ENCODE results near the gene DMD. TPM values are rescaled to one million over a fixed set of nuclear protein-coding genes. Genes with fewer than 3 reads are reported as not detected.

The DMD gene
- total and polyA plus RNA-seq, 2 of the 8 experiments (the other 6 are each of a cell fraction or from before 2014, with no cell fraction given): 4.8 to 7.4 TPM

DNA sequence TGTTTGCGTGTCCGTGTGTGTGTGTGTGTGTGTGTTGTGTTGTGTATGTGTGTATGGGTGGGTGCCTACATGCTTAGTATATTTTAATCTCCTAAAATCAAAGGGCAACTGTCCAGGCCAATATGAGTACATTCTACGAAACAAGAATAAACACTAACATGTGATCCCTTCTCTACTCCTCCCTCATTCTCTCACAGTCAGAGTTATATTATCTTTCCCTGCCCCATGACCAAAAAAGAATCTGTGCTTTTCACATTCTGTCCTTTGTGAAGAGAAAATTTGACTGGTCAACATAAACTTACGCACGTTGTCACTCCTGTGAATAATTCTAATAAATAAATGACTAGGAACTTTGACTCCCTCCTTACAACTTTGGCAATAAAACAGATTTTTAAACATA lies 532.9 kb downstream of the DMD start:
- H2BK20ac ChIP-seq (ENCODE audit: low read length): no peak overlapping the region
- ChIA-PET CTCF (ENCODE audit: partially characterized antibody) (no interaction called here), POLR2A (ENCODE audit: partially characterized antibody) (no interaction called here)
- no peaks in the 10 kb centered on the region for H4K20me1 ChIP-seq (replicated peaks in 1 of 2; ENCODE audit: control insufficient read depth in 1 of 2, insufficient read depth in 2 of 2, low read length in 2 of 2)
- FAIRE-seq (no peak), DNase-seq (ENCODE audit: low read depth in 1 of 2, low spot score in 2 of 2) (no peak)
- H3K36me3 ChIP-seq (ENCODE audit: control insufficient read depth in 2 of 4, insufficient read depth in 4 of 4, low read length in 3 of 4): no peaks in the 10 kb centered on the region
- no peak overlapping the region for H3K4me3 ChIP-seq (ENCODE audit: extremely low read depth in 1 of 4, insufficient read depth in 2 of 4, low read depth in 3 of 4, low read length in 4 of 4)
- no peak overlapping the region for H3K18ac ChIP-seq (ENCODE audit: extremely low read depth, low read length)
- H3K23ac ChIP-seq (ENCODE audit: insufficient read length): no peak overlapping the region
- H3K9me3 ChIP-seq (ENCODE audit: insufficient read depth in 2 of 2, low read depth in 1 of 2, low read length in 1 of 2): no peaks in the 10 kb centered on the region
- no peak overlapping the region for H2AK5ac ChIP-seq (ENCODE audit: low read depth, low read length)
- no peaks in the 10 kb centered on the region for H3K4me1 ChIP-seq (replicated peaks in 1 of 4; ENCODE audit: control insufficient read depth in 3 of 4, insufficient read depth in 4 of 4, low read length in 3 of 4)
- H3K79me2 ChIP-seq (ENCODE audit: control insufficient read depth in 1 of 2, insufficient read depth in 2 of 2, low read length in 2 of 2): no peaks in the 10 kb centered on the region
- 95% methylated on average over 5 of the region's 5 CpGs; no CpG with 5 or more reads in 1 of the 2 experiments for WGBS, 2 experiments (ENCODE audit: extremely low coverage in 1 of 2, insufficient coverage in 1 of 2, insufficient read length in 1 of 2, insufficient replicate concordance in 2 of 2, low coverage in 1 of 2, low lambda C conversion rate in 2 of 2, missing lambda C conversion rate in 1 of 2)
- H4K5ac ChIP-seq (ENCODE audit: insufficient read length, low read depth, low read length): no peak overlapping the region
- H3K56ac ChIP-seq (replicated peaks; ENCODE audit: insufficient read length, low read depth, low read length): no peak overlapping the region
- H3K4ac ChIP-seq (replicated peaks; ENCODE audit: insufficient read length, low read depth, low read length): no peak overlapping the region
- H2AFZ ChIP-seq (ENCODE audit: low read length): no peak overlapping the region
- H3K23me2 ChIP-seq (ENCODE audit: low read depth, low read length): no peaks in the 10 kb centered on the region
- H3K9ac ChIP-seq (replicated peaks in 1 of 4; ENCODE audit: extremely low read depth in 1 of 4, low read depth in 3 of 4, low read length in 3 of 4): no peak overlapping the region
- H2BK12ac ChIP-seq (ENCODE audit: low read depth, low read length): no peak overlapping the region
- H4K8ac ChIP-seq (ENCODE audit: extremely low read depth, insufficient read depth, low read length): no peak overlapping the region
- H2BK15ac ChIP-seq (ENCODE audit: low read length): no peak overlapping the region
- no peak overlapping the region for H3K4me2 ChIP-seq (ENCODE audit: insufficient read depth in 1 of 2, low read depth in 2 of 2, low read length in 2 of 2)
- H3K14ac ChIP-seq (ENCODE audit: insufficient read length): no peak overlapping the region
- no peak overlapping the region for H2BK120ac ChIP-seq (replicated peaks; ENCODE audit: low read depth, low read length)
- H3K27ac ChIP-seq (ENCODE audit: low read depth, low read length): no peak overlapping the region
- no peak overlapping the region for H4K91ac ChIP-seq (replicated peaks; ENCODE audit: insufficient read length, low read length)
- H3K79me1 ChIP-seq (ENCODE audit: low read depth, low read length): no peaks in the 10 kb centered on the region
- H3K27me3 ChIP-seq (replicated peaks in 1 of 4; ENCODE audit: control insufficient read depth in 3 of 4, extremely low read depth in 1 of 4, insufficient read depth in 3 of 4, low read length in 3 of 4): no peaks in the 10 kb centered on the region
- no peak overlapping the region for H2BK5ac ChIP-seq (ENCODE audit: low read depth, low read length)
- TF ChIP-seq CREB1 (IDR thresholded peaks at IDR 0.05) (no peak), EP300 (IDR thresholded peaks at IDR 0.05; ENCODE audit: borderline replicate concordance in 1 of 2, low read depth in 2 of 2, low read length in 2 of 2) (no peak), MAX (IDR thresholded peaks at IDR 0.05) (no peak), BACH1 (IDR thresholded peaks at IDR 0.05; ENCODE audit: low read length) (no peak), TBP (IDR thresholded peaks at IDR 0.05; ENCODE audit: low read depth, low read length) (no peak), EZH2 (IDR thresholded peaks at IDR 0.05; ENCODE audit: low read depth, low read length, severe bottlenecking) (no peak), RXRA (IDR thresholded peaks at IDR 0.05; ENCODE audit: insufficient read depth, low read depth, low read length) (no peak), SIN3A (conservative IDR thresholded peaks at IDR 0.05 in 1 of 2, IDR thresholded peaks at IDR 0.05 in 1 of 2; ENCODE audit: low read depth in 1 of 2, low read length in 2 of 2) (no peak), HDAC6 (IDR thresholded peaks at IDR 0.05; ENCODE audit: low read depth, low read length) (no peak), PHF8 (conservative IDR thresholded peaks at IDR 0.05; ENCODE audit: low read depth, low read length) (no peak), SIX5 (IDR thresholded peaks at IDR 0.05; ENCODE audit: low read depth, low read length) (no peak), RBBP5 (IDR thresholded peaks at IDR 0.05; ENCODE audit: borderline replicate concordance, low read depth, low read length) (no peak), NRF1 (IDR thresholded peaks at IDR 0.05; ENCODE audit: low read depth, low read length) (no peak), EGR1 (IDR thresholded peaks at IDR 0.05; ENCODE audit: borderline replicate concordance, low read depth, low read length) (no peak), SUZ12 (IDR thresholded peaks at IDR 0.05; ENCODE audit: low read length) (no peak)

Measured in H1 (cell line).